NCI-H2196 (cell line): ENCODE data around the gene KARS1.

ENCODE experiments used
- DNase-seq: peaks from one replicate; lab custom pipeline; 2025; ENCODE audit not compliant: unreplicated experiment; lab: John Stamatoyannopoulos, UW

KARS1 gene

GRCh38 chr16:75588716-75589115 is 58.7 kb downstream of the KARS1 start:
- DNase-seq, result no peak

- DNase-seq, result no peak
Measured at GRCh38 chr16:75584108-75584507, 63.4 kb downstream of the KARS1 start.

GRCh38 chr16:75579281-75579834 is 68.1 kb downstream of the KARS1 start:
- DNase-seq, result no peak

DNA sequence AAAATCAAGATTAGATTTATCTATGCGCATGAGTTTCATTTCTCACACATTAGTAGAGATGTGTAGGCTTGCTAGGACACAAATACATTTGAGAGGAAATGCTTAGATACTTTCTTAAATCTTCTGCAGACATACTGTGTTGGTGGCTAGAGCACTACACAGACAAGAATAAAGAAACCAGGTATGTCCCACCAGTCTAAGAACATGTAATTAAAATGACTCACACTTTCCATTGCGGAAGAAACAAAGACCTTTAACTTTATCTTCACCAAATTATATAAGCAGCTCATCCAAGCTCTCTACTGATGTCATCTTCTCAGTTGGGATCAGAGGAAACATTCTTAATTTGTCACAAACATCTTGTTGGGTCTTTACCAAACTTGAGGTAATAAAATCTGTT is 68.7 kb downstream of the KARS1 start:
- DNase-seq, result no peak

DNA sequence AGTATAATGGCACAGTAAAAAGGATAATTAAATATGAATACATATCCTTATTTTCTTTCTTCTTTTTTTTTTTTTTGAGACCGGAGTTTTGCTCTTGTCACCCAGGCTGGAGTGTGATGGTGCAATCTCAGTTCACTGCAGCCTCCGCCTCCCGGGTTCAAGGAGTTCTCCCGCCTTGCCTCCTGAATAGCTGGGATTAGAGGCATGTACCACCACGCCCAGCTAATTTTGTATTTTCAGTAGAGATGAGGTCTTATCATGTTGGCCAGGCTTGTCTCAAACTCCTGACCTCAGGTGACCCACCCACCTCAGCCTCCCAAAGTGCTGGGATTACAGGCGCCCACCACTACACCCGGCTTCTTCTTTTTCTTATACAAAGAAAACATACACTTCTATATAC is 69.3 kb downstream of the KARS1 start:
- no peak for DNase-seq
